Muscle layer of colon (tissue), 2 donors: ENCODE data around the gene TMEM182.
A peak's percentile ranks its signal among the peaks of the same experiment; 100 is the strongest.

Experiments used
- H3K27ac ChIP-seq: one replicate; pipeline ENCODE4 v1.7.0; 2013; ENCODE audit warnings: low read depth, mild to moderate bottlenecking, low read length, moderate library complexity
- H3K27me3 ChIP-seq, 2 donors: one replicate each; pipeline ENCODE4 v1.7.0; 2013; ENCODE audit warnings: low read length in 2 of 2, mild to moderate bottlenecking in 2 of 2; ENCODE audit not compliant: insufficient read depth in 2 of 2, control insufficient read depth in 1 of 2
- H3K36me3 ChIP-seq: one replicate; pipeline ENCODE4 v1.7.0; 2013; ENCODE audit warnings: mild to moderate bottlenecking, low read length; ENCODE audit not compliant: insufficient read depth
- H3K4me1 ChIP-seq: one replicate; pipeline ENCODE4 v1.7.0; 2013; ENCODE audit warnings: mild to moderate bottlenecking, low read length; ENCODE audit not compliant: insufficient read depth
- H3K4me3 ChIP-seq, 2 donors: one replicate each; pipeline ENCODE4 v1.7.0; 2013; ENCODE audit warnings: low read length in 2 of 2, low read depth in 1 of 2, mild to moderate bottlenecking in 1 of 2, moderate library complexity in 1 of 2
- H3K9ac ChIP-seq: one replicate; pipeline ENCODE4 v1.7.0; 2013; ENCODE audit warnings: low read length
- H3K9me3 ChIP-seq: one replicate; pipeline ENCODE4 v1.7.0; 2013; ENCODE audit warnings: mild to moderate bottlenecking, low read length
- donor health status: abdominal sarcoma.
- donor health status: Adenocarcinoma of cecum.

The TMEM182 gene

DNA sequence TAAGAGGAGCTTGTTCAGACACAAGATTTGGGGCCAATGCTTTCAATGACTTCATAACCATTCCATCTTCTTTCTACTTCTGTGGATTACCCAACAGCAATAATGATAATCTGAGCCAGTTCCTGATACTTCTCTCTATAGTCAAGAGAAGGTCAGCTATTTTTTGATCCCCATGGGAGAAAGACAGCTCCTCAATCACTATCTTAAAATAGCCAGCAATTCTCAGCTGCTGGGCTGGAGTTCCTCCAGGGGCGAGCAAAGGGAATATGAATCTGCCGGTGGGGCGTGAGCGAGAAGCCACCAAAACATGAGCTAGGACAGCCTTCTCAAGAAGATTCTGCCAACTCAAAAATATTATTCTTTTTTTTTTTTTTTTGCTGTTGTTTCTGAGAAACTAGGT, at the start of gene TMEM182:
Gene TMEM182, plus strand, starts transcription at position 269 of the 400 bp plus-strand sequence. CDS start 187 bp downstream, outside the sequence.
- Histone ChIP-seq H3K4me3 (no peak within 1 kb of the TSS), H3K4me1 (peaks cover 11% of the 10 kb centered on the region), H3K27ac (no peak within 1 kb of the TSS), H3K9me3 (no peaks in the 10 kb centered on the region), H3K36me3 (no peaks in the 10 kb centered on the region), H3K9ac (no peak within 1 kb of the TSS), H3K27me3 (no peaks in the 10 kb centered on the region)

- Histone ChIP-seq H3K4me3 (no peak overlapping the region), H3K27ac (no peak overlapping the region), H3K27me3 (no peaks in the 10 kb centered on the region), H3K36me3 (peaks cover 33% of the 10 kb centered on the region), H3K9ac (no peak overlapping the region), H3K4me1 (no peaks in the 10 kb centered on the region), H3K9me3 (no peaks in the 10 kb centered on the region)
These were observed 44.4 kb upstream of the TMEM182 start for GRCh38 chr2:102717308-102718018.

DNA sequence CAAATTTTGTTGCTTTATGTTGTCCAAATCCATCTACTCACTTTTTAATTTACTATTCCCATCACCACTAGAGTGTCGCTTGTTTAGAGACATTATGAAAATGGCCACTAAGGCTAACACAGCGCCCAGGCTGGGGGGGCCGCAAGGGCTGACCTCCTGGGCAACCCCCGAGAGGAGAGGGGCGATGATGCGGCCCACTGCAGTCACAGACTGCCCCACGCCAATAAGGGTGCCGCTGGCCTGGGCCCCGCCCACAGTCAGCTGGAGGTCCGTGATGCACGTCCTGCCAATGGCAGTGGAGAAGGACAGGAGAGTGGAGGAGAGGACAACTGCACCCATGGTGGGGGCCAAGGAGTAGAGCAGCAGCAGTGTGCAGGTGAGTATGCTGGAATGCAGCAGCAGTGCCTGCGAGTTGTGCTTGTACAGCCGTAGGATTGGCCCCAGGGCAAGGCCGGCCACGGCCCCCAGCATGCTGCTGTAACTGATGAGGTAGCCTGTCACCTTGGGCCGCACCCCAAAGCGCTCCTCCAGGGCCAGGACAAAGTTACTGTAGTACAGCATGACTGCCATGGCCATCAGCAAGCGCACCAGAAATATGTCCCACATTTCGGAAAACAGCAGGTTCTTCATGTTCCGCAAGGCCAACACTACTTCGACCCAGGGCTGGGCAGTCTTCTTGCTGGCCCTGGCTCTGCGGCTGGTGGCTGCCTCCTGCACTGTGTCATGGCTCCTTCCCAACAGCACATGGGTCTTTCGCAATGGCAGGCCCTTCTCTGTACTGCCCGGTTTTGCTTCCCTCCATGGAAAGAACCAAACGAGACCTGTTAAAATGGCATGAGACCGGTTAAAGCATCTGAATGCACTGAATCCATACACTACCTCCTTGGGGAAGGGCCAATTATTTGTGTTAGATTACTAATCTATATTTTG, 43.2 kb upstream of the TMEM182 start:
- Histone ChIP-seq H3K27me3 (no peaks in the 10 kb centered on the region), H3K27ac (no peak overlapping the region), H3K9ac (no peak overlapping the region), H3K4me3 (no peak overlapping the region), H3K36me3 (peaks cover 37% of the 10 kb centered on the region), H3K9me3 (no peaks in the 10 kb centered on the region), H3K4me1 (no peaks in the 10 kb centered on the region)

GRCh38 chr2:102724016-102724490, 37.8 kb upstream of the TMEM182 start:
- Histone ChIP-seq H3K27me3 (no peaks in the 10 kb centered on the region), H3K27ac (no peak overlapping the region), H3K4me1 (no peaks in the 10 kb centered on the region), H3K9ac (no peak overlapping the region), H3K4me3 (no peak overlapping the region), H3K36me3 (peaks cover 40% of the 10 kb centered on the region), H3K9me3 (no peaks in the 10 kb centered on the region)

- no peaks in the 10 kb centered on the region for H3K4me1 ChIP-seq
- H3K27ac ChIP-seq, result no peak overlapping the region
- H3K4me3 ChIP-seq, result no peak overlapping the region
- no peaks in the 10 kb centered on the region for H3K27me3 ChIP-seq
- no peak overlapping the region for H3K9ac ChIP-seq
- no peaks in the 10 kb centered on the region for H3K9me3 ChIP-seq
- H3K36me3 ChIP-seq, result peaks cover 39% of the 10 kb centered on the region
These were observed 37.3 kb upstream of the TMEM182 start for GRCh38 chr2:102724553-102724952.

GRCh38 chr2:102726128-102727087, 35.4 kb upstream of the TMEM182 start:
- Histone ChIP-seq H3K4me1 (no peaks in the 10 kb centered on the region), H3K27ac (no peak overlapping the region), H3K36me3 (peaks cover 27% of the 10 kb centered on the region), H3K4me3 (no peak overlapping the region), H3K9me3 (no peaks in the 10 kb centered on the region), H3K27me3 (no peaks in the 10 kb centered on the region), H3K9ac (no peak overlapping the region)

DNA sequence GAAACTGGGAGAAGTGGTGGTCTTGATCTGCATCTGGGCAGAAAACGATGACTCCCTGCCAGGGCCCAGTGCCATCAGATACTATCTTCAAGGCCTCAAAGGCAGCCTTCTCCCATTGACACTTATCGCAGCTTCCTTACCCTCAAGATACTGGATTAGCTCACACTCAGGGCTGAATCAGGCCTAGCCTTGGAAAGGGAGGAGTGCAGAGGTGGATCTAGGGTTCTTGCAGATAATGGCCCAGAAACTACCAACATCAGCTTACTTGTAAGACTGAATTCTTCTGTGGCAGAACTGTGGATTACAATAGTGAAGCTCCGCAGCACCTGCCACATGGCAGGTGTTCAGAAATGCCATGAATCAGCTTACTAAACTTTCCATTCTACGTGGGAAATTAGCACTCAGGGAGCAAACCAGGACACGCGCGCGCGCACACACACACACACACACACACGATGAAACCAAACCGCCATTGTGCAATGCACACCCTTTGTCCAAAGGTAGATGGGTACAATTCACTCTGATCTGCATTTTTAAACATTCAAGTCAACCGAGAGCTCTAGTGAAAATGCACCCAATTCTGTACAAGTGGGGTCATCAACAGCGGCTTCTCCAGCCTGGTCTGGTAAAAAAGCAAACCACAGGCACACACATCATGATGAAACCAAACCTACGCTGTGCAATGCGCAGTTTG, 26.3 kb upstream of the TMEM182 start:
- Histone ChIP-seq H3K27me3 (no peaks in the 10 kb centered on the region), H3K9me3 (no peaks in the 10 kb centered on the region), H3K36me3 (no peaks in the 10 kb centered on the region), H3K4me3 (peak overlapping the region; percentile 82 to 88), H3K4me1 (peaks cover 23% of the 10 kb centered on the region), H3K27ac (no peak overlapping the region), H3K9ac (no peak overlapping the region)

DNA sequence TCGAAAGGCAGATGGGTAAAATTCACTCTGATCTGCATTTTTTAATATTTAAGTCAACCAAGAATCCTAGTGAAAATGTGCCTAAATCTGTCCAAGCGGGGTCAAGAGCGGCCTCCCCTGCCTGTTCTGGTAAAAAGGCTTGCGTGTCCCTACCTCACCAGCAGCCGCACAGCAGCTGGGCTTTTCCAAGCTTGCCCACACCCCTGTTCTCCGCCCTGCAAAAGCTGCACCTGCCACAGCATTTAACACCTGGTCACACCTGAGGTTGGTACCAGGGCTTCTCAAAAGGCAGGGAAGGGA, 25.8 kb upstream of the TMEM182 start:
- Histone ChIP-seq H3K36me3 (no peaks in the 10 kb centered on the region), H3K27me3 (no peaks in the 10 kb centered on the region), H3K4me3 (peak overlapping the region; percentile 82 to 88), H3K9ac (peak overlapping the region; percentile 45), H3K9me3 (no peaks in the 10 kb centered on the region), H3K27ac (peak overlapping the region; percentile 10), H3K4me1 (peaks cover 23% of the 10 kb centered on the region)

- Histone ChIP-seq H3K9ac (peak overlapping the region; percentile 45), H3K27me3 (no peaks in the 10 kb centered on the region), H3K9me3 (no peaks in the 10 kb centered on the region), H3K4me1 (peaks cover 23% of the 10 kb centered on the region), H3K4me3 (peak overlapping the region; percentile 82 to 88), H3K27ac (peak overlapping the region; percentile 10), H3K36me3 (no peaks in the 10 kb centered on the region)
These were observed 25.1 kb upstream of the TMEM182 start for GRCh38 chr2:102736410-102737409.

GRCh38 chr2:102737431-102737830, 24.4 kb upstream of the TMEM182 start:
- Histone ChIP-seq H3K36me3 (no peaks in the 10 kb centered on the region), H3K4me3 (peak overlapping the region in 1 of 2 donors; percentile 88), H3K27me3 (no peaks in the 10 kb centered on the region), H3K9ac (no peak overlapping the region), H3K9me3 (no peaks in the 10 kb centered on the region), H3K27ac (no peak overlapping the region), H3K4me1 (peaks cover 23% of the 10 kb centered on the region)
